T-helper 1 cell (primary cell): ENCODE measurements around the gene BPIFB6.

ENCODE experiments used
- DNase-seq, 5 donors: peaks; one replicate each; pipeline ENCODE4 v3.0.0-alpha.2; 2012 to 2020

BPIFB6 gene

DNA sequence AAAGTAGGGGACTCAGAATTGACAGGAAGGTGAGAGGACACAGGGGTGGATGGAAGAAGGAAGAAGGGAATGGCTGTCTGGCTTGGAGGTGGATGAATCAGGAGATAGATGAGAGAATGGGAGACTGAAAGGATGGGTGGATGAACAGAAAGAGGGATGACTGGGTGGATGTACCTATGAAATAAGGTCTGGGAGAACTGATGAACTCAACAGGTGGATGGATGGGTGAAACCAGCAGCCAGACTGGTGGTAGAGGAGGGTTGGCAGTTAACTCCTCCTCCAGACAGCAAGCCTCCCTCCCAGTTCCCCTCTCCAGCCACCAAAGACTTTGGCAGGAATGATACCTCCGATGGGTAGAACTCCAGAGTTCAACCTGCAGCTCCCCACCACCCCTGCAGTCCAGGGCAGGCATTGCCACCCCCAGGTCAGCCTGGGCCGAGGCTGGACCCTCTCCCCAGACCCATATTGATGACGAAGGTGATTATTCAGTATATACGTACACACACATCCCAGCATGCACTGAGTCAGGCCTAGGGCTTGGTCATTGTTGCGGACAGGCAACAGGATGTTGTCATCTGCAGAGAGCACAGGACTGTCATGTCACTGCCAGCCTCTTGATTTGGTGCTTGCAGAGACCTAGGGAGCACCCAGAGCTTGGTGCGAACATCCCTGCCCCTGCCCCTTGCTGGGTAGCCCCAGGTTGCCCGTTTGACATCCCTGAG, 29.2 kb upstream of the BPIFB6 start:
- no peak for DNase-seq

DNA sequence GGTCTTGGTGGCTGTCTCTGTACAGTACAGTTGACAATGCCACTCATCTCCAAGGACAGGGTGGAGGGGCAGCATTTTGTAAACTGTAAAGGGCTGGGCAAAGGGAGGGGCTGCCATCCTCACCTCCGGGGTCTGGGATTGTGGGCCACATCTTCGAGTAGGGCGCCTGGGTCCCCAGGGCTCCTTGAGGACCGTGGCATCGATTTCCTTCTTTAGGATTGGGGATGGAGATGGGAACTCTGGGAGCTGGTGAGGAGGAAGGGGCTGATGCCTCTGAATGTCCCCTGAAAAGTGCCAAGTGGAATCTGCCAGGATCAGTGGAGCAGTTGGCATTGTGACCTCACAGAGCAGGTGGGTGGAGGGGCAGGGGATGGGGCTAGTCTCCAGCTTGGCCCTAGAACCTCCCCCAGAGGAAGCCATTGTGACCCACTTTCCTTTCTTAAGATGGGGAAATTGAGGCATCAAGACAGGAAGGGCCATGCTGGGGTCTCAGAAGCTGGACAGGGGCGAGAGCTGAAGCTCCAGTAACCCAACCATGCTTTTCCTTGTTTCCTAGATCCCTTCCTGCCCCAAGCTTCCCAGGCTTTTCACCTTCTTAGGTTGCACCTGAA, 27.2 kb upstream of the BPIFB6 start, which contains the start of gene SUN5:
SUN5 (minus strand) TSS at position 293 of the 611 bp plus-strand sequence; CDS start at position 200, 93 bp downstream.
- DNase-seq: no peak

DNA sequence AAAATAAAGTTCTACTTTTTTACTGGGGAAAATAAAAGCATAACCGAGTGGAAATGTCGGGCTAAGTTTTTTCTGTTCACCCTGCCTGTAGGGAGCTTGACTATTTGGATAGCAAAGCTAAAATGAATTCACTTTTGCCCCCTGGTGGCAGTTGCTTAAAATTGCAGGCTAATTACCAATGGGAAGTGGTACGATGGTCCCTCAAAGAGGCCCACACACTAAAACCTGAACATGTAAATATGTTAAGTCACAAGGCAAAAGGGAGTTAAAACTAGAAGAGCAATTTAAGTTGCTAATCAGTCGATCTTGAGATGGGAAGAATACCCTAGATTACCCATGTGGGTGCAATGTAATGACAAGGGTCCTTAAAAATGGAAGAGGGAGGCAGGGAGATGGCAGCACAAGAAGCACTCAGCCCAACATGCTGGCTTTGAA, 26.3 kb upstream of the BPIFB6 start:
- peak in 2 of 5 donors; percentile 5 to 49 for DNase-seq

DNA sequence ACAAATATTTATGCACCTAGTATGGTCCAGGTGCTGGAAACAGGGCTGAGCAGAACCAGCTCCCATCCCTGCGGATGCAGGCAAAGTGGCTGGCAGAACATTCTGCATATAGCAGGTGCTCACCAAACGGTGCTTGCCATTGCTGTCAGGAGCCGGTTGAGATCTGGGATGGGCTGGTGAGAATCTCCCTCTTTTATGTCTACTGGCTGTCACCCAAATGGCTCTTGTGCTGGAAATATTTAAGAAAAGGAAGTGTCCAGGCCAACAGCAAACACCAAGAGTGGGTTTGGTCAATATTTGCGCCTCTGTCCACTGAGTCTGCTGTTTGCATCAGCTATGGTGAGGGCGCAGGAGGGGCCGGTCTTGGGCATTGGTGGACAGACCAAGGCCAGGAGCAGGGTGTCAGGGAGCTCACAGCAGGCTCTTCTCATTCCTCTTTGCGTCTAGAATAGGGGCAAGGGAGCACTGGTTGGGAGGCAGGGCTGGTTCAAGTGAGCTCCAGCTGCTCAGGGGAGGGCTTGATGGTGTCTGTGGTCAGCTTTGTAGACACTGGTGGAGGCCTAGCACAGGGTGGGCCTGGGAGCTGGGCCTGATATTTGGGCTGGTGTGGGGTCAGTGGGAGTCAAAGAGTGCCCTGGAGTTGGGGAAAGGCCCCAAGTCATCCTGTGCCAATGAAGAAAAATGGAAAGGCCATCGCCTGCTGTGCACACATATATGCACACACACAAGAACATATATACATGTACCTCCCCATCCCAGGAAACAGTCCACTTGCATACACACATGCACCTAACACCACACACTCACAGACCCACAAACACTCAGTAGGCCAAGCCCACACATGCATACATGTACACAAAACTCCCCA, 25.3 kb upstream of the BPIFB6 start:
- DNase-seq: no peak

DNA sequence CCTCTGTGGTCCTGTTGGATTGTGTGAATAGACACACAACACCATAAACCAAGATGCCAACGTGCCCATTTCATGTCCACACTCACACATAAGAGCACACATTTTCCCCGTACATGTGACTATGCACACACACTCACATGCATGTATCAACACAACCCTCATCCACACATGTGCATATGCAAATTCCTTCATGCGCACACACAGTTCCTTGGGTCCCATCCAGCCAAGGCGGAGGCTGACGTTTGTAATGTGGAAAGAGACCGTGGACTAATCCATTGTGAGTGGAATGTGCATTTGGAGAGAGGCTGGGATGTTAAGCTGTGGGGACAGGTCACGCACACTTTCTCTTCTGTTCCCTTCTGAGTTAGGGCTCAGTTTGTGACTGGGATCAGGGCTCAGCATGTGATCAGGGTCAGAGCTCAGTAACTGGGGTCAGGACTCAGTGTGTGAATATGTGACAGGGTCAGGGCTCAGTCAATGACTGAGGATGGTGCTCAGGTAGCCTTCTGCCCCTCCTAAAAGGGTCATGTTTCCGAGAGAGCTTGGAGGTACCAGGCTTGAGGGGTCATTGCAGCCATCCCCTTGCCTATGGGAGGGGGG, 24.6 kb upstream of the BPIFB6 start:
- DNase-seq: no peak

DNA sequence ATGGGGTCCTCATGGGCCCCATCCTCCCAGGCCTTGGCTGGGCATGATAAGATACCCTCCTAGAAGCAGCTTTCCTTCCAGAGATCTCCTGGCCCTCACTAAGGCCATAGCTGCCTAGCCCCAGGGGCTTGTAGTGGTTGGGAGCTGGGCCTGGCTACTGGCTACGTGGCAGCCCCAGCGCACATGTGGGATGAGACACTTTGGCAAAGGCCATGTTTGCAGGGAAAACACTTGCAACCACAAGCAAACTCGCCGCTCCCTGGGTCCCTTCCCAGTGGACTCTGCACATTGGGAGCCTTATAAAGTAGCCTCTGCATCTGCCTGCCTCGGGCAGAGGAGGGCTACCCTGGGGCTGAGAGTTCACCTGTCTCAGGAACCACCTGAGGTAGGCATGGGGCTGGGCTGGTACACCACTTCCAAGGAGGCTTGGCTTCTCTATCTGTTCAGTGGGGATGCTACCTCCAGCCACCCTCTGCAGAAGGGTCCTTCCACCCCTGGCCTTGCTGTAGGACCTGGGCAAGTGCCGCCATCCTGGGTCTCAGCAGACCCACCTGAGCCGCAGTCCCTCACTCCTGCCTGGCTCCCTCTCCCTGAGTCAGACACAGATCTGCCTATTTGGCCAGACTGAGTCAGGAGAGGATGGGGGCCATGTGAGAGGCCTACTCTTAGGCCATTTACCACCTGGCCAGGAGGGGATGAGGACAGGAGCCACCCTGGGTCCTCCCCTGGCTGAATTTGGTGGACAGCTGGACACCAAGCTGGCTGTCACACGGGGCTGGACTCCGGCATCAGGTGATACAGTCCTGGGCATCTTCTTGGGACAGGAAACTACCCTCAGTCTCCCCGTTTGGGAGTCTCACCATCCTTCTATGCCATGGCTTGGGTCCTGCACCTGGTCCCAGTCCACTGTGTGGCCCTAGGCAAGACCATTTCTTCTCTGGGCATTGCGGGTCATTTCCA, 23.8 kb upstream of the BPIFB6 start, which contains the start of gene BPIFB2:
BPIFB2 (plus strand) TSS at position 329 of the 960 bp plus-strand sequence. CDS start 871 bp downstream, outside the sequence.
- DNase-seq: no peak

DNA sequence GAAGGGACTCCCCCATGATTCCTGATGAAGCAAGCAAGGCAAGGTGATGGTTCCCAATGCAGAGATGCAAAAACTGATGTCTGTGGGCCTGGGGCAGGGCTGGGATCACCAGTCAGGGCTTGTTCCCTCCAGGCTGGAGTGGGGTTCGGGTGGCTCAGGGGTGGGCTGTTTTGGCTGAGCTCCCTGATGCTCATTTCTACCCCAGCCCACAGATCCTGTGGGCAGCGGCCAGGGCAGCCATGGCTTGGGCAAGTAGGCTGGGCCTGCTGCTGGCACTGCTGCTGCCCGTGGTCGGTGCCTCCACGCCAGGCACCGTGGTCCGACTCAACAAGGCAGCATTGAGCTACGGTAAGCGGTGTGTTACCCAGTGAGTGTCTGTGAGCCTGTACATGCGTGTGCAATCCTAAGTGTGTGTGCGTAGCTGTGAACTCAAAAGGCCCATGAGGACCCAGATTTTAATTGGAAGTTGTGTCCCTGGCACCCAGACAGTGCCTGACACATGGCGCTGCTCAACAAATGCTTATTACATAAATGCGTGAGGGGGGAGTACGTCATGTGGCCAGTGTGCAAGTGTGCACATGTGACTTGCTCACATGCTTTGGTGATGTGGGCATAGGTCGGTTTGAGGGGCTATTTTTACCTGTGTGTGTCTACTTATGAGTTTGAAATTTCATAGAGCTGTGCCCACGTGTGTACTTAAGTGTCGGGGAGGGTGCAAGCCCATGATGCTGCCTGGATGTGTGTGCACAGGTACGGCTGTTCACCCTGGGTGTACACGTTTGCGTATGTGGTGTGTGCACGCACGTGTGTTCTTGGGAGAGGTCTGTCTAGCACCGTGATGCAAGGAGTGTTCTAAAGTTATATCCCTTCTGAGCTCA, 22.9 kb upstream of the BPIFB6 start:
- DNase-seq: no peak

DNA sequence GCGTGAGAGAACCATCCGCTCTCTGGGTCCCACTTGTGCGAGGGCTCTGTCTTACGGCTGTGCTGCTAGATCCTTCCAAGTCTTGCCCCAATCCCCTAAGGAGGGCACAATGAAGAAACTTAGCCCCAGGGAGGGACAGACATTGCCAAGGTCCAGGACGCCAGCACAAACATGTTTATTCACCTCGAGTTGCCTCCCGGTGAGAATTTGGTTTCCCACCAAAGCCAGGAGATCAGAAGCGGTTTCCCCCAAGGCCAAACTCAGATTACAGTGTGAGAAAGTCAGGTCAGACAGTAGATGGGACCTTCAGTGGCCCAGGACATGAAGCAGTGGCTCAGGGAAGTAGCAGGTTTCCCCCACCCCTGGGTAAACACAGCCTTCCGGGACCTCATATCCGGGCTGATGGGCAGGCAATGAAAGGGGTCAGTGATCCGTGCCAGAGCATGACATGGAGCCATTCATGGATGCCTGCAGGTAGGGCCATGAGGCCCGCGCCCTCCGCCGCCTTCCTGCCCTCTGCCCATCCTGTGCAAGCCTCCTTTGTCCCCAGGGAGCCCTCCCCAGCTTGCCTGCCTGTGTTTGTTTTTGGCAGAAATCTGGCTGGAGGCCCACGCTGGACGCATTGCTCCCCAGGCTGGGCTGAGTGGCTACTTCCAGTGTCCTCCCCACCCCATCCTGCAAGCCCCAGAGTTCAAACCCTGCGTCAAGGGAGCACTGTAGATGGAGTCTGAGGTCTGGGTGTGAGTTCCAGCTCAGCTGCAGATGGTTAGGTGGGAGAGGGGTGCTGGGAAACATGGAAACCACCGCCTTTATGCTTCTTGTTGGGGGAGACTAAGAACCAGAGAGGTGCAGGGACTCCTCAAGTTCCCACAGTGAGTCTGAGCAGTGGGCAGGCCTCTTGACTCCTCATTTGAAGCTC, 22.0 kb upstream of the BPIFB6 start:
- no peak for DNase-seq

DNA sequence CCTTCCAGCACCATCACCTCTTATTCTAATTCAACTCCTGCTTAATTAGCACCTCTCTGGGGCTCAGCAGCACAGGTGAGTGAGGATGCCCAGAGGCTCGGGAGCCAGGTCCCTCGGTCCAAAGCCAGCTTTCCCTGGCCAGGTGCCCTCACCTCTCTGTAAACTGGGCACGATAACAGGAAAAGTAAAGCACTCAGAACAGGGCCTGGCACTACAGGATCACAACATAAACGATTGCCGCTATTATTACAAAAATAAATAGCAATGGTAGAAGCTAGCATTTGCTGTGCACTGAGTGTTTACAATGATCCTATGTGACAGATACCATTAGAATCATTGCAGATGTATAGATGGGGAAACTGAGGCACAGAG, 21.3 kb upstream of the BPIFB6 start:
- no peak for DNase-seq

DNA sequence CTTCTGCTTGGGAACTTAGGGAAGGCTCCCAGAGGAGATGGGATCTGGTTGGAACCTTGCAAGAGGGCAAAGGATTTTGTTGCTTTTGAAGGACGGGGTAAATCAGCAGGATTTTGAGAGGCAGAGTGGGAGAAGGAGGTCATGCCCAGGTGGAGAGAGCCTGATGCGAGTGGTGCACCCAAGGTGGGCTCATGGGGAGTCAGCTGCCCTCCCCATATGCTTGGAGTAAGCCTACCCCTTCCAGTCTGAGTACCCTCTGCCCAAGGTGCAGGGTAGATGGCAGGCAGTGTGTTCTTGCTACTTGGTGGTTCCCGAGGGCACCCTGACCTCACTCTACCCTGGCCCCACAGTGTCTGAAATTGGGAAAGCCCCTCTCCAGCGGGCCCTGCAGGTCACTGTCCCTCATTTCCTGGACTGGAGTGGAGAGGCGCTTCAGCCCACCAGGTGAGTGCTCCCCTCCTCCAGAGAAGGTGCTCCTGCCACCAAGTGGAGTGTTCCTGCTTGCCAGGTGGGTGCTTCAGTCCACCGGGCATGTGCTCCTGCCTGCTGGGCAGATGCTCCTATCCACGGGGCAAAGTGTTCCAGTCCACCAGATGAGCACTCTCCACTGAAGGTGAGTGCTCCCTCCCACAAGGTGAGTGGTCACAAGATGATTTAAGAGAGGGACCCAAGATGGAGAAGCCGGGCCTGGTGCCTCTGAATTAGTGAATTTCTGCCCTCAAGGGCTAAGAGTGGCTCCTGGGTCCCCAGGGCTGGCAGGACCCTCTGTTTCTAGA, 20.6 kb upstream of the BPIFB6 start:
- no peak for DNase-seq

DNA sequence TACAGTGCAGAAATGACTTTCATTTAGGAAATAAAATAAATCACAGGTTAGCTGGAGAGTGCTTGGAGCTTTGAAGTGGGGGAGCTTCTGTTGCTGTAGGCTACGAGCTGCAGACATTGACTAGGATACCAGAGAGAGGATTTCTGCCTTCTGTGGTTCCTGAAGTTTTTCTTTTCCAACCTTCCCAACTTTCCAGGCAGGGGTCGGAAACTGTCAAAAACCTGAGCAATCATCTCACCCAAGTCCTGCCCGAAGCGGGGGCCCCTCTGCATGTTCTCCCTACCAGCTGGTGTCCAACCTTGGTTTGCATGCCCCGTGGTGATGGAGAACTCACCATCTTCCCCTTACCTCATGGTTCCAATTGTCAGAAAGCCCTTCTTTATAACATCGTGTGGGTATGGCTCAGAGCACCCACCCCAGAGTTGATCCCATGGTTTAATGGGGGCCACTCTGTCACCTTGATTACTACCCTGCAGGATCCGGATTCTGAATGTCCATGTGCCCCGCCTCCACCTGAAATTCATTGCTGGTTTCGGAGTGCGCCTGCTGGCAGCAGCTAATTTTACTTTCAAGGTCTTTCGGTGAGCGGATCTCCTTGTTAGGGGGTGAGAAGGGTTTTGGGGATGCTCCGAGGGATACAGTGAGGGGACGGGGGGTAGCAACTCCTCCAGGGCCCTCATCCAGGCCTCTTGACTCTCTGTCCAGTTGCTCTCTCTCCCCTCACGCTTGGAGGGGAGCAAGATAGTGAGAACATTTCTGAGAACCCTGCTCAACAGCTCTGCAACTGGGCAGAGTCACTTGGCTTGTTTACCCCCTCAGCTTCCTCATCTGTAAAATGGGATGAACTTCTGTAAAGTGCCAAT, 18.9 kb upstream of the BPIFB6 start:
- DNase-seq: no peak

DNA sequence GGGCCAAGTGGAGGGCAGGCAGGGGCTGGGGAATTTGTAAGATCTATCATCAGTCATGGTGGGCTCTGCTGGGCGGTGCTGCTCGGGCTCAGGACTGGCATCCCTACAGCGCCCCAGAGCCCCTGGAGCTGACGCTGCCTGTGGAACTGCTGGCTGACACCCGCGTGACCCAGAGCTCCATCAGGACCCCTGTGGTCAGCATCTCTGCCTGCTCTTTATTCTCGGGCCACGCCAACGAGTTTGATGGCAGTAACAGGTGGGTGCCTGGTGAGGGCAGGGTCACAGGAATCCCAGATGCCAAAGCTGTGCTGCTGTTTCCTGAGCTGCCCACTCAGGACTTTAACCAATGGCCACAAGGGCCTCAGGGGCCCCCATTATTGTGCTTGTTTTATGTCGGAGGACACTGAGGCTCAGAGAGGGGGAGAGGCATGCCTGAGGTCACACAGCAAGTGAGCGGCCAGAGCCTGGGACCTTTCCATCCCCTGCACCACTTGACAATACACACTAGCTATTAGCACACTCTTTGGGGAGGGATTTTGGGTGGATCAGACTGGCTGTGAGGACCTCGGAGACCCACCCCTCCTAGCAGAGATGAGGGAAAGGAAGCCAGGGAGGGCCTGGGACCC, 17.6 kb upstream of the BPIFB6 start:
- no peak for DNase-seq

DNA sequence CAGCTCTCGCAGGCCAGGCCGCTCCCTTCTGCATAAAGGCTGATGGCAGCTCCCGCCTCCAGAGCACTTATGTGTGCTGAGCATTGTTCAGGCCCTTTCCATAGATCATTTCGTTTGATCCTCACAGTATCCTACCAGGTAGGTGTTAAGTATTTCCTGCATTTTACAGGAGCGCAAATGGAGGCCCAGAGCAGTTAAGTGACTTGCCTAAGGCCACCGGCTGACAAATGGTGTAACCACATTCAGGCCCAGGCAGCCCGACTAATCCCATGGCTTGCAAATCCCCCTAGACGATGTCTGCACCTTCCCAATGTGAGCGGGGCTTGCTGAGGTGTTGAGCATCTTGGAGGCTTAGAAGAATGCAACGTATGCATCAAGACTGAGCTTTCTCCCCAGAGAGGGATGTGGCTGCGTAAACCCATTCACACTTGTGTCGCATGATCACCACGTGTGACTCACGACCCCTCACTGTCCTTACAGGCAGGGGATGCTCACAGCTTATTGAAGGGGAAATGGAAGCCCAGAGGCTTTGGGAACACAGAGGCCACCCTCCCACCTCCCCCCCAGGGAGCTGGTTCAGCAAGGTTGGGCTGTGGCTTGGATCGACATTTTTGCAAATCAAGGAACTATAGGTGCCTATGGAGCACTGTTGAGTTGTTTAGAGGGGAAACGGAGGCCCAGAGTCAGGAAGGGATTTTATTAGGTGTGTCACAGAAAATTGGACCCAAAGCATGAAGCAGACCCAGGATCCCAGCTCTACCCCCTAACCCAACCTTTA, 16.9 kb upstream of the BPIFB6 start:
- no peak for DNase-seq

DNA sequence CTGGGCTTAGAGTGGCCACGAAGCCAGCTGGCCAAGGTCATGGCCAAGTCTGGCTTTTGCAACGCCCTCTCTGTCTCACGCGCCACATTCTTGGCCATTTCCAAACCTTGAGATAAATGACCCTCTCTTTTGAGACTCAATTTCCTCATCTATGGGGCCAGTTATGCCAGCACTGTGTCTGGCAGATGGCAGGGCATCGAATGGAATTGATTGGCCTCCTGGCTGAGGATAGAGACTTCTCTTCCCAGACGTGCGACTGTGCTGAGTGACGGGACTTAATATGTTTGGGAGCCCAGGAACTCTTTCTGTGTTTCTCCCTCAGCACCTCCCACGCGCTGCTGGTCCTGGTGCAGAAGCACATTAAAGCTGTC, 16.3 kb upstream of the BPIFB6 start:
- DNase-seq: no peak

DNA sequence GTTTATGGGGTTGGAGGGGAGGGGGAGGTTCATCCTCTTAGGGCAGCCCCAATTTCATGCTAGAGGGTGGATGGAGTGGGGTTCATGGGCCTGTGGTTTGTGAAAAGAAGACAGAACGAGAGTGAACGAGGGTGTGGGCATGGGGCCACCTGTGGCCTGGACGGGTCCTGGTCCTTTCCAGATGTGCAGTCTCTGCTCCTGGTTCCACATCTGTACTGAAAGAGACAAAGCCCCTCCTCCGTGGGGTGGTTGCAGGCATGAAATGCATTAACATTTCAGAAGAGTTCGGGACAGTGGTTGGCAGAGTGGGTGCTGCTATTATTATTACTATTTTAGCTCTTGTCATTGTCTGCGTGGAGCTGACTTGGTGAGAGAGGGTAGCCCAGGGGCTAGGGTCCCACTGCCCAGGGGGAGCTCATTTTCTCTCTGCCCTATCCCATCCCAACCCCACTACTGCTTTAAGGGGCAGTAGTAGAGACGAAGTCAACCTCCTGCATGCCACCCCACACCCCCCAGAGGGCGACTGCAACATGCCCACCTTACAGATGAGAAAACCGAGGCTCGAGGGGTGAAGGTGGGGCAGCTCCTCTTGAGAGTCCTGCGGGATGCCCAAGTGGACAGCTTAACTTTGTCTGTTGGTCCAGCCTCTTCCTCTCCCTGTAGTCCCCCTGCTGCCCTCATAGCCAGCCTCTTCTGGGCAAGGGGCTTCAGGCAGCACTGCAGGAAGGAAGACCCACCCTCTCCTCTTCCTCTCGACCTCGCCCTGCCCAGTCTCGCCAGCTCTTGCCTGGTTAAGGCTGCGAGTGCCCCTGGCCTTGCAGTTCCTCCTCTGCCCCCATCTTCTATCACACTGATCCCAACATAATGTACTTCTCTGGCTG, 15.5 kb upstream of the BPIFB6 start:
- DNase-seq: no peak
